Measurements from ENCODE around the gene MNT.

Gene MNT

DNA sequence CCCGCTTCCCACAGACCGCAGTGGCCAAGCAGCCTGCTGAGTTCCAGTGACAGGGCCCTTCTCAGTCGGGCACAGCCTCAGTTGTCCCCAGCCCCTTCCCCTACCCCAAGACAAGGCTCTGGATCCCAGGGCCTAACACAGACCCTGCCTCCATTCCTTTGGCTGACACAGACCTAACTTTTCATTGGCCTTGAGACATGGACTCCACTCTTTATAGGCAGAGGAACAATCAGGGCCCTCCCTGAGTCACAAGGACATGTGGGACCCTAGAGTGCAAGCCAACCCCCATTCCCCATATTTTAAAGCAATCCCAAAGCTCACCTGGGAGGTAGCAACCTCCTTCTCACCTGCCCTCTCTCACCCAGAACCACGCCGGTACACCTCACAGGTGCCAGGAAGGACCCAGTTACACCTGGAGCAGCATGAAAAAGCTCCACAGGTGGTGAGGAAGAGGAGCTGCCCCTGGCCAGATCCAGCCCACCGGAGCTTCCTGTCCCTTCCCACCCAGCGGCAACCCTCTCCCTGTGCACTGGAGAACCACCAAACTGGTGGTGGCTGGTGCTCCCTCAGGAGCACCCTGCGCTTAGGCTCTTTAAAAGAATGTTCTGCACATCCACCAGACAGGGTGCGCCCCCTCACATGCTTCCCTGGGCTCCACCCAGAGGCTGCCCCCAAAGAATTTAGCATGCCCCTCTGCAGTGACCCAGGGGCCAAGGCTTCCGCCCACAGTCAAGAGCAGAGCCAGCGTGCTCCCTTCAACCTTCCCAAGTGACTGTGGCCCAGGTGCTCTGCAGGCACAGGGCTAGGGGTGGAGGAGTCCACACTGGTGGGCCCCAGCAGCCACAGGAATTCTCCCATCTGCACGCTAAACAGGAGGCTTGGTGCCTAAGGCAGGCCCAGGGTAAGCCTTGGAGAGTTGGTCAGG is 3.4 kb downstream of the MNT start:
- Histone ChIP-seq H3K27ac (peak overlapping the region; percentile 91 to 100), H3K36me3 (peaks cover 0 to 6% (median 0%) of the 10 kb centered on the region in 3 donors), H3K4me3 (peak overlapping the region; percentile 40 to 51), H3K27me3 (no peaks in the 10 kb centered on the region), H3K4me1 (peaks cover 12 to 59% (median 48%) of the 10 kb centered on the region in 4 donors), H3K9me3 (no peaks in the 10 kb centered on the region)
- TF ChIP-seq, protein P1, sequence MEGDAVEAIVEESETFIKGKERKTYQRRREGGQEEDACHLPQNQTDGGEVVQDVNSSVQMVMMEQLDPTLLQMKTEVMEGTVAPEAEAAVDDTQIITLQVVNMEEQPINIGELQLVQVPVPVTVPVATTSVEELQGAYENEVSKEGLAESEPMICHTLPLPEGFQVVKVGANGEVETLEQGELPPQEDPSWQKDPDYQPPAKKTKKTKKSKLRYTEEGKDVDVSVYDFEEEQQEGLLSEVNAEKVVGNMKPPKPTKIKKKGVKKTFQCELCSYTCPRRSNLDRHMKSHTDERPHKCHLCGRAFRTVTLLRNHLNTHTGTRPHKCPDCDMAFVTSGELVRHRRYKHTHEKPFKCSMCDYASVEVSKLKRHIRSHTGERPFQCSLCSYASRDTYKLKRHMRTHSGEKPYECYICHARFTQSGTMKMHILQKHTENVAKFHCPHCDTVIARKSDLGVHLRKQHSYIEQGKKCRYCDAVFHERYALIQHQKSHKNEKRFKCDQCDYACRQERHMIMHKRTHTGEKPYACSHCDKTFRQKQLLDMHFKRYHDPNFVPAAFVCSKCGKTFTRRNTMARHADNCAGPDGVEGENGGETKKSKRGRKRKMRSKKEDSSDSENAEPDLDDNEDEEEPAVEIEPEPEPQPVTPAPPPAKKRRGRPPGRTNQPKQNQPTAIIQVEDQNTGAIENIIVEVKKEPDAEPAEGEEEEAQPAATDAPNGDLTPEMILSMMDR (IDR thresholded peaks at IDR 0.05) = no peak
- intact Hi-C loops (cut with DNase I; ENCODE audit: low total_unique reads) = no loop called here
- DNase-seq = peak in 1 of 2 donors; percentile 66

DNA sequence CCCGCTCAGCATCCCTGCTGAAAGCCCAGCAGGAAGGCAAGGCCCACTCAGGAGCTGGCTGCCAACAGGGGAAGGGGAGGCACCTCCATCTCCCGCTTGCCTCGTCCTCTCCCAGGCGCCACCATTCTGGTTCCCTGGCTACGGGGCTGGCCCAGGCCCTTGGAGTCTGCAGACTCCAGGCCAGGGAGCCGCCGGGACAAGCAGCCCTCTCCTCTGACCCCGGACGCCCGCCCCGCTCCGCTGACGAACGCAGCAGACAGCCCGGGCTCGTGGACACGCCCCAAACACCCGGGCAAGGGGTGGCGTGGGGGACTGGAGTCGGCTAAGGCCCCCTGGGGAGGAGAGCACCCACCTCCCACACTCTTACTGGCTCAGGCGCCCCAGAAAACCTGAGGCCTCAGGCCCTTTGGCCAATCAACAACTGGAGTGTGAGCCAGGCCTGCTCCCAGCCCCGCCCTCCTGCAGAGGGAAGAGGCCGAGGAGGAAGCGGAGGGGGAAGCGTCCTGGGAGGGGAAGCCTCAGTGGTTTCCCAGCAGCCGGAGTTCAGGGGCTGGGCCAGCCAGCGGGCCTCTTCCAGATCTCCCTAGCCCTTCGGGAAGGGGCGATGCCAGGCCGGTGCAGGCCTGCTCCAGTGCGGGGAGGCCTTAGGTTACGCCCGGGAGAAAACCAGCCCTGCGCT is 4.2 kb downstream of the MNT start:
- Histone ChIP-seq H3K9me3 (no peaks in the 10 kb centered on the region), H3K27ac (peak overlapping the region; percentile 91 to 100)

DNA sequence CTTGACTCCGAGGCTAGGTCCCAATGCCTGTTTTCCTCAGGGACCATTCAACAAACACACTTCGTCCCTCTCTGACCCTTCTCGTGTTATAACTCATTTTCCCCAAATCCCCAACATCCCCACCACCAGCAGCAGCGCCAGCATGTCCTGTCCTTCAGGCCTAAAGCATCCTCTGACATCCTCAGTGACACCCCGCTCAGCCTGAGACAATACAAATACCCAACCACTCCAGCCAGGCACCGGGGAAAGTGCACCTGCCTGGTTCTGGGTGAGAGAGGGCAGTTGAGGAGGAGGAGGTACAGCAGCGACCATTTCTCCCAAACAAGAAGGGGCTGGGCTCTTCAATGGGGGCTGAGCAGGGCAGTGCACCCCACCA is 4.7 kb downstream of the MNT start:
- Histone ChIP-seq H3K27me3 (no peaks in the 10 kb centered on the region), H3K36me3 (peaks cover 0 to 6% (median 0%) of the 10 kb centered on the region in 3 donors), H3K27ac (peak overlapping the region; percentile 91 to 100), H3K4me3 (peak overlapping the region; percentile 40 to 51), H3K9me3 (no peaks in the 10 kb centered on the region), H3K4me1 (peaks cover 18 to 66% (median 56%) of the 10 kb centered on the region in 4 donors)
- intact Hi-C loops (cut with DNase I; ENCODE audit: low total_unique reads) = no loop called here
- TF ChIP-seq, protein P1 (IDR thresholded peaks at IDR 0.05) = no peak
- DNase-seq = no peak

More for the DNA sequence above, 4.2 kb downstream of the MNT start:
- DNase-seq = peak; percentile 96 to 99
- Histone ChIP-seq H3K4me1 (peaks cover 16 to 61% (median 51%) of the 10 kb centered on the region in 4 donors), H3K36me3 (peaks cover 0 to 6% (median 0%) of the 10 kb centered on the region in 3 donors), H3K4me3 (peak overlapping the region; percentile 40 to 51), H3K27me3 (no peaks in the 10 kb centered on the region)
- intact Hi-C loops (cut with DNase I; ENCODE audit: low total_unique reads) = no loop called here
- TF ChIP-seq, protein P1 (IDR thresholded peaks at IDR 0.05) = no peak

DNA sequence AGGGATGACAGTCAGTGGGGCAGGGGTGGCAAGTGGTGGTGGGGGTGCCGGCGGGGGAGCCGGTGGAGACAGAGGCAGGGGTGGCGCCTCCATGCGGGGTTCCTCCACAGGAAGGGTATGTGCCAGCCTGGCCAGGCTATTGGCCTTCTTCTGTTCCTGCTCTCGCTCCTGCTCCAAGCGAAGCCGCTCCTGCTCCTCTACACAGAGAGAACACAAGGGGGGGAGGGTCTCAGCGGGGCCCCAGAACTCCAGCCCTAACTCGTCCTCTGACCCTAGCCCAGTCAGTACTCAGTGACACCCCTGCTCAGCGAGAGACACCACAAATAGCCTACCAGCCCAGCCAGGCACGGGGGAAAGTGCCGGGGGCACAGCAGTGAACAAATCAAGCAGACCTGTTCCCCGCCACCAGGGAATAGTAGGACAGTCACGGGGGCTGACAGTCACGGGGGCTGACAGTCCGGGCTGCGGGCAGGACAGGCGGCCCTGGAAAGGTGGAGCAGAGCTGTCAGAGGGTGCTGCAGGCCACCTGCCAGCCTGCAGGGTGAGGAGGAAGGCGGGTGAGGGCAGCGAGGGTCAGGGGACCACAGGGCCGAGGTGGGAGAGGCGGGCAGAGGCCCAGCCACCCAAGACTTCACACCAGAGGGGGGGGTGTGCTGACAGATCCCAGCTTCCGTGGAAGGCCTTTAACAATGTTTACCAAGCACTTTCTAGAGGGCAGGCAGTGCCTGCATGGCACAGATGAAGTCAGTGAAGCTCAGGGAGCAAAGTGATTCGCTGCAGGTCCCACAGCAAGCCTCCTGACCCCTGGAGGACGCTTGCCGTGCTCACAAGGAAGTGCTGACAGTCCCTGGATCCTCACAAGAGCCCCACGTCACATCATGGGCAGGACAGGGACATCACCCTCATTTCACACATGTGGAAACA is 5.3 kb downstream of the MNT start:
- Histone ChIP-seq H3K27ac (peak overlapping the region; percentile 91 to 100), H3K9me3 (no peaks in the 10 kb centered on the region), H3K27me3 (no peaks in the 10 kb centered on the region), H3K4me3 (peak overlapping the region in 1 of 2 donors; percentile 51), H3K4me1 (peaks cover 18 to 71% (median 61%) of the 10 kb centered on the region in 4 donors), H3K36me3 (peaks cover 0 to 6% (median 0%) of the 10 kb centered on the region in 3 donors)
- intact Hi-C loops (cut with DNase I; ENCODE audit: low total_unique reads) = no loop called here
- DNase-seq = peak in 1 of 2 donors; percentile 82
- TF ChIP-seq, protein P1 (IDR thresholded peaks at IDR 0.05) = no peak

DNA sequence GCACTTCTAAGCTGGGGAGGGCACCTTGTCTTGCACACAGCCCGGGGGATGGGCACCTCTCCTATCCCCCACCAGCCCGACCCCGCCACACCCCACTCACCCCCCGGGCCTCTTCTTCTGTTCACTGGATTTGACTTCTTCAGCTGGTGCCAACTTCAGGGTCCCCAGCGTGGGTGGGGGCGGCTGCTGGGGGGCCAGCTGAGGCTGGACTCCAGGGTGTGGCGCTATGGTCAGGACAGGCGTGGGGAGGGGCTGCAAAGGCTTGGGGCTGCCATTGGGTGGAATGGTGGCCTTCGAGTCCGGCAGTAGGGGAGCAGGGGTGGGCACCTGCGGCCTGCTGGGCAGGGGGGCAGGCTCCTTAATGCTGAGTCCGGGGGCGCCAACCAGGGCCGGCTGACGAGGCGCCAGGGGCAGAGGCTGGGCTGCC is 6.1 kb downstream of the MNT start:
- Histone ChIP-seq H3K36me3 (peaks cover 0 to 6% (median 0%) of the 10 kb centered on the region in 3 donors), H3K9me3 (no peaks in the 10 kb centered on the region), H3K27me3 (no peaks in the 10 kb centered on the region), H3K4me3 (peak overlapping the region in 1 of 2 donors; percentile 88), H3K4me1 (peaks cover 18 to 79% (median 67%) of the 10 kb centered on the region in 4 donors), H3K27ac (peak overlapping the region; percentile 91 to 100)
- TF ChIP-seq, protein P1 (IDR thresholded peaks at IDR 0.05) = no peak
- DNase-seq = no peak
- intact Hi-C loops (cut with DNase I; ENCODE audit: low total_unique reads) = no loop called here

Data from tibial artery (tissue), 4 donors.